Effector CD8-positive, alpha-beta T cell (primary cell): Measurements from ENCODE around the gene DNASE1L2.

Experiments
- DNase-seq: peaks from one replicate; lab custom pipeline; 2025; lab: John Stamatoyannopoulos, UW

The DNASE1L2 gene

GRCh38 chr16:2226245-2226793, 9.9 kb upstream of the DNASE1L2 start:
- no peak for DNase-seq

- no peak for DNase-seq
These were observed 9.3 kb upstream of the DNASE1L2 start for GRCh38 chr16:2226918-2227317.

- DNase-seq, result no peak
These were observed 8.0 kb upstream of the DNASE1L2 start for GRCh38 chr16:2228161-2228824.

- DNase-seq, result no peak
These were observed 7.2 kb upstream of the DNASE1L2 start for GRCh38 chr16:2229091-2229490.

- DNase-seq, result no peak
These were observed 6.5 kb upstream of the DNASE1L2 start for GRCh38 chr16:2229632-2230250.

GRCh38 chr16:2230376-2230775, 5.9 kb upstream of the DNASE1L2 start:
- no peak for DNase-seq

GRCh38 chr16:2231016-2231931, 5.0 kb upstream of the DNASE1L2 start:
- no peak for DNase-seq

- DNase-seq, result no peak
These were observed 3.9 kb upstream of the DNASE1L2 start for GRCh38 chr16:2232094-2232990.

- no peak for DNase-seq
These were observed 3.0 kb upstream of the DNASE1L2 start for GRCh38 chr16:2233046-2233775.

- no peak for DNase-seq
These were observed 2.1 kb upstream of the DNASE1L2 start for GRCh38 chr16:2233872-2234812.

- DNase-seq, result no peak
These were observed 1.5 kb upstream of the DNASE1L2 start for GRCh38 chr16:2234813-2235170.

- DNase-seq, result no peak
These were observed 1.0 kb upstream of the DNASE1L2 start for GRCh38 chr16:2235234-2235651.

- DNase-seq, result no peak
These were observed 428 bp upstream of the DNASE1L2 start for GRCh38 chr16:2235695-2236336.

- no peak for DNase-seq
These were observed 848 bp downstream of the DNASE1L2 start for GRCh38 chr16:2237102-2237482.

GRCh38 chr16:2237493-2238149, 1.4 kb downstream of the DNASE1L2 start:
- DNase-seq, result no peak

GRCh38 chr16:2238150-2238837, 2.0 kb downstream of the DNASE1L2 start:
- no peak for DNase-seq

- no peak for DNase-seq
These were observed 2.8 kb downstream of the DNASE1L2 start for GRCh38 chr16:2238838-2239675.
